HepG2 (cell line): ENCODE results near the gene VPS9D1. TPM values are rescaled to one million over a fixed set of nuclear protein-coding genes. Genes with fewer than 3 reads are reported as not detected.

Experiments used
- ATAC-seq: fragments of 200-7000 bp; cut with Tn5 transposase; 3 replicates; pipeline ENCODE4 v1.9.1; 2020; ENCODE audit warnings: mild to moderate bottlenecking, moderate library complexity
- BruUV-seq: library from RNA; stranded (reverse); fragments of 400-500 nt; replicated peaks from 2 replicates; lab custom pipeline; 2021; lab: Mats Ljungman, UMichigan
- CTCF ChIA-PET: fragments of 300-600 bp; formaldehyde crosslinking; extraction: SDS; loops from one replicate; lab custom pipeline; 2021; ENCODE audit warnings: low total read pairs, inconsistent platforms, low intra/inter-chr PET ratio; lab: Yijun Ruan, JAX
- POLR2A ChIA-PET: fragments of 350-600 bp; sonication (Branson Sonifier 250); formaldehyde crosslinking; loops from one replicate; lab custom pipeline; 2020; ENCODE audit warnings: antibody characterized with exemption, inconsistent platforms; lab: Yijun Ruan, JAX
- DNase-seq: peaks from one replicate; pipeline ENCODE4 v3.0.0-alpha.2; 2015; ENCODE audit warnings: low spot score
- FAIRE-seq: peaks from 3 replicates; lab custom pipeline; 2011; peaks lifted over from hg19 to GRCh38; lab: Jason Lieb, UNC
- H2AFZ ChIP-seq: one replicate; pipeline ENCODE4 v1.6.1; 2011; ENCODE audit warnings: low read length, inconsistent platforms
- H3K27ac ChIP-seq: fragments of 300-600 bp; 3 replicates; pipeline ENCODE4 v1.8.0; 2011; ENCODE audit warnings: mixed run types, mild to moderate bottlenecking, mixed read lengths, low read length, inconsistent platforms; ENCODE audit not compliant: insufficient read depth; ENCODE audit errors: extremely low read length
- H3K27me3 ChIP-seq, 2 experiments: fragments of 200-600 bp in 1 of 2; 2 replicates in 1 of 2; 3 replicates in 1 of 2; pipeline versions ENCODE4 v1.6.0 to v1.8.0; 2011; ENCODE audit warnings: low read length in 2 of 2, mild to moderate bottlenecking in 2 of 2, moderate library complexity in 2 of 2, inconsistent platforms in 1 of 2; ENCODE audit not compliant: insufficient read depth in 2 of 2, control insufficient read depth in 1 of 2
- H3K36me3 ChIP-seq, 2 experiments: fragments of 200-600 bp in 1 of 2; replicated peaks in 1 of 2; 2 replicates in 1 of 2; 3 replicates in 1 of 2; pipeline versions ENCODE4 v1.5.1 to v1.8.0; 2011; ENCODE audit warnings: low read length in 2 of 2, inconsistent platforms in 1 of 2; ENCODE audit not compliant: insufficient read depth in 2 of 2, control insufficient read depth in 1 of 2
- H3K4me1 ChIP-seq: 2 replicates; pipeline ENCODE4 v1.5.1; 2012; ENCODE audit warnings: low read length, inconsistent platforms; ENCODE audit not compliant: insufficient read depth
- H3K4me2 ChIP-seq: 2 replicates; pipeline ENCODE4 v1.6.0; 2011; ENCODE audit warnings: low read depth, low read length, inconsistent platforms
- H3K4me3 ChIP-seq, 3 experiments: fragments of 200-600 bp in 1 of 3; sonication (generic), shearing (Covaris generic) in 1 of 3; replicated peaks in 1 of 3; 2 replicates each; pipeline ENCODE4 v1.5.1; 2011 to 2016; ENCODE audit warnings: low read length in 3 of 3, inconsistent platforms in 2 of 3, low read depth in 2 of 3, mild to moderate bottlenecking in 2 of 3, control low read depth in 1 of 3, mixed read lengths in 1 of 3; ENCODE audit not compliant: insufficient read depth in 1 of 3
- H3K79me2 ChIP-seq: one replicate; pipeline ENCODE4 v1.6.1; 2011; ENCODE audit warnings: low read length, inconsistent platforms; ENCODE audit not compliant: insufficient read depth
- H3K9ac ChIP-seq: 2 replicates; pipeline ENCODE4 v1.6.0; 2011; ENCODE audit warnings: mild to moderate bottlenecking, low read depth, low read length, inconsistent platforms; ENCODE audit not compliant: insufficient read depth
- H3K9me3 ChIP-seq: 2 replicates; pipeline ENCODE4 v1.5.1; 2012; ENCODE audit warnings: mild to moderate bottlenecking, low read length
- H4K20me1 ChIP-seq: 2 replicates; pipeline ENCODE4 v1.6.0; 2011; ENCODE audit warnings: inconsistent platforms, mild to moderate bottlenecking, low read length, moderate library complexity; ENCODE audit not compliant: insufficient read depth
- AGO2 ChIP-seq: fragments of 200-400 bp; formaldehyde crosslinking; optimal IDR thresholded peaks from 2 replicates; pipeline ENCODE3; 2017; ENCODE audit warnings: mild to moderate bottlenecking, low read depth, low read length, moderate library complexity
- ZNF225 ChIP-seq: sonication (generic); formaldehyde crosslinking; IDR thresholded peaks from 2 replicates; pipeline ENCODE4 v1.4.0; 2020; ENCODE audit warnings: mild to moderate bottlenecking, missing genetic modification reagents
- ZNF275 ChIP-seq: sonication (generic); formaldehyde crosslinking; IDR thresholded peaks from 2 replicates; pipeline ENCODE4 v1.8.0; 2022; ENCODE audit warnings: missing genetic modification reagents, mild to moderate bottlenecking, inconsistent platforms, borderline replicate concordance
- ZNF589 ChIP-seq: sonication (generic); formaldehyde crosslinking; conservative IDR thresholded peaks from 2 replicates; pipeline ENCODE4 v1.8.0; 2022; ENCODE audit warnings: mild to moderate bottlenecking, moderate library complexity, missing genetic modification reagents
- WGBS: methylation state at CpG from one replicate; pipeline ENCODE4 v1.1.6; 2017; ENCODE audit warnings: low lambda C conversion rate; 5-methylcytosine and 5-hydroxymethylcytosine counted together
- in situ Hi-C: cut with HindIII; loops from 2 replicates; pipeline ENCODE4 v1.10.0; 2017; ENCODE audit warnings: low pct_unique_long_range_greater_than_20kb; ENCODE audit not compliant: extremely low pct_ligation_motif_present
- intact Hi-C: fragments of 100-400 bp; cut with micrococcal nuclease; formaldehyde crosslinking; loops from one replicate; pipeline ENCODE4 v1.10.0; 2022; ENCODE audit not compliant: unreplicated experiment
- polyA plus RNA-seq, 8 experiments: library from polyadenylated mRNA; depleted of rRNA in 3 of 8; stranded (reverse) in 7 of 8; unstranded in 1 of 8; fragments of >200 nt; fragmentation: Illumina TruSeq in 4 of 8; extraction: Trizol in 4 of 8; gene quantifications; 2 replicates each; pipeline versions ENCODE4 v1.2.1 to v1.2.3, GENCODE V29; 2011 to 2016; ENCODE audit warnings: low read depth in 4 of 8, missing spikeins in 1 of 8, mixed read lengths in 1 of 8; ENCODE audit not compliant: insufficient read depth in 1 of 8
- total RNA-seq, 5 experiments: library from RNA; depleted of rRNA; stranded (reverse); fragments of >200 nt; fragmentation: Illumina TruSeq; extraction: Trizol; gene quantifications; 2 replicates each; pipeline ENCODE4 v1.2.3, GENCODE V29; 2016; ENCODE audit warnings: low read depth in 1 of 5

Gene VPS9D1
- total and polyA plus RNA-seq, 2 of the 13 experiments (the other 11 are each of a cell fraction or from before 2014, with no cell fraction given), result 10.1 to 13.2 TPM

- no peak overlapping the region for H2AFZ ChIP-seq
- H3K27ac ChIP-seq, result no peak overlapping the region
- no peaks in the 10 kb centered on the region for H3K9me3 ChIP-seq
- POLR2A ChIA-PET, result interaction anchor here (1.2 kb wide), 1 partner anchor 10 kb away, joined by 5 read pairs; no protein-coding TSS in a partner anchor
- H3K4me3 ChIP-seq, result no peak overlapping the region
- H4K20me1 ChIP-seq, result no peaks in the 10 kb centered on the region; the same call in 1 of the 2 replicates
- no peak for FAIRE-seq
- DNase-seq, result no peak
- ATAC-seq, result no peak
- CTCF ChIA-PET, result no interaction called here
- no TSS peak for BruUV-seq
- in situ Hi-C loops (no loop called here), intact Hi-C loops (no loop called here)
- no peaks in the 10 kb centered on the region; a peak in 1 of 5 replicates for H3K27me3 ChIP-seq
- no peaks in the 10 kb centered on the region for H3K79me2 ChIP-seq
- no peak overlapping the region for H3K4me2 ChIP-seq
- 98% methylated on average over 14 of the region's 15 CpGs for WGBS
- TF ChIP-seq ZNF225 (CRISPR knock-in tag) (0 out of 2 replicates have a peak, but pooled peaks have one; percentile 24), ZNF275 (CRISPR knock-in tag) (no peak)
- H3K9ac ChIP-seq, result no peak overlapping the region
- H3K4me1 ChIP-seq, result peaks cover 26% of the 10 kb centered on the region
- H3K36me3 ChIP-seq, result no peaks in the 10 kb centered on the region
Observed at GRCh38 chr16:89716493-89716892, 4.2 kb downstream of the VPS9D1 start.

DNA sequence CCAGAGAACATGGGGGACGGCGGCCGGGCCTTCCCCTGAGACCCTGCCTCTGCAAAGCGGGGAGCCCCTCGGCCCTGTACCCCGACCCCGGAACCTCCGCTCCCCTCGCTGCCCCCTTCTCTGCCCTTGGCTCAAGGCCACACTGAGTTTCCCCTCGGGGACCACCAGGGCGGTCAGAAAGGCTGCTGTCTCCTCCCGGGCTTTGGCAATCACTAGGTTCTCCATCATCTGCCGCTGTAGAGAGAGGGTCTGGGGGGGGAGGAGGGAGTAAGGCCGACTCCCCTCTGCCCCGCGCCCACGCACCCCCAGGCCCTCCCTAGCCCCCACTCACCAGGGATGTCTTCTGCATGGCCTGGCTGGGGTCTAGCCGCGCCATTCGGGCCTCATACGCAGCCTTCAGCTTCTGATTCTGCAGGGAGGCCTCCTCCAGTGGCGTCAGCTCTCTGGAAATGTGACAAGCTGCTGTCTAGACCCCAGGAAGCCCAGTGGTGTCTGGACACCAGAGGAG lies 8.4 kb downstream of the VPS9D1 start:
- H3K36me3 ChIP-seq, result no peaks in the 10 kb centered on the region; a peak in 1 of 5 replicates
- TF ChIP-seq ZNF589, result no peak
- peak; percentile 19 for TF ChIP-seq AGO2
- in situ Hi-C loops (no loop called here), intact Hi-C loops (no loop called here)
- no peaks in the 10 kb centered on the region for H3K9me3 ChIP-seq
- ATAC-seq, result no peak; the same call in 1 of the 3 replicates
- no peaks in the 10 kb centered on the region for H4K20me1 ChIP-seq
- H3K4me3 ChIP-seq, result no peak overlapping the region
- FAIRE-seq, result no peak
- H3K9ac ChIP-seq, result no peak overlapping the region
- H3K79me2 ChIP-seq, result no peaks in the 10 kb centered on the region
- POLR2A ChIA-PET, result no interaction called here
- BruUV-seq, result no TSS peak
- WGBS, result 82% methylated on average over 10 of the region's 22 CpGs
- H3K4me2 ChIP-seq, result no peak overlapping the region
- no peaks in the 10 kb centered on the region for H3K4me1 ChIP-seq
- H2AFZ ChIP-seq, result no peak overlapping the region
- no peak for DNase-seq
- no peak overlapping the region for H3K27ac ChIP-seq
- CTCF ChIA-PET, result no interaction called here
- no peaks in the 10 kb centered on the region for H3K27me3 ChIP-seq
